ENCODE results near the gene NRK.
"Not testable (repeated sequence)": the region's sequence is repeated elsewhere in the genome, so short reads cannot be mapped to it uniquely, and the experiment has no call there.

NRK gene

DNA sequence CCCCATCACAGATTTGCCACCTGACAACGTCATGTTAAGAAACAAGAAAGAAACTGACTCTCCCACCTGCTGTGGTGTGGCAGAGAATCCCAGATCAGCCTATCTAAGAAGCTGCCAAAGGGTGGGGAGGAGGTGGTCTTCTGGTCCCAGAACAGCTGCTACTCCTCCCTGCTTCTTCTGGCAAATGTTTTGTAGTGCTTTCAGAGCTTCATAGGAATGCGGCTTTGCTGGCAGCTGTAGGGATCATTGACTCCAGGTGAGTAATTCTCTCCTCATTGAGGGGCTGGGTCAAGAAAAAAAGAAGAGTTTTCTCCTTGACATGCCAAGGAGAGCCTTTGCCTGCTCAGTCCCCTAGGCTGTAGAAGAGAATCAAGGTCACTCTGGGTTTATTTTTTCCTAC is 23.3 kb downstream of the NRK start:
- FAIRE-seq: no peak
- no peak for TF ChIP-seq POLR2A (IDR thresholded peaks at IDR 0.05; ENCODE audit: low read depth, low read length)

DNA sequence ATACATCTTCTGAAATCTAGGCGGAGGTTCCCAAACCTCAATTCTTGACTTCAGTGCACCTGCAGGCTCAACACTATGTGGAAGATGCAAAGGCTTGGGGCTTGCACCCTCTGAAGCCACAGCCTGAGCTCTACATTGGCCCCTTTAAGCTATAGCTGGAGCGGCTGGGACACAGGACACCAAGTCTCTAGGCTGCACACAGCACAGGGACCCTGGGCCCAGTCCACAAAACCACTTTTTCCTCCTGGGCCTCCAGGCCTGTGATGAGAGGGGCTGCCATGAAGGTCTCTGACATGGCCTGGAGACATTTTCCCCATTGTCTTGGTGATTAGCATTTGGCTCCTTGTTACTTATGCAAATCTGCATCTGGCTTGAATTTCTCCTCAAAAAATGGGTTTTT is 27.8 kb downstream of the NRK start:
- DNase-seq (ENCODE audit: insufficient read length, low spot score): not testable (repeated sequence)

More for the DNA sequence above, 23.3 kb downstream of the NRK start:
- DNase-seq (ENCODE audit: insufficient read length, low spot score): no peak

DNA sequence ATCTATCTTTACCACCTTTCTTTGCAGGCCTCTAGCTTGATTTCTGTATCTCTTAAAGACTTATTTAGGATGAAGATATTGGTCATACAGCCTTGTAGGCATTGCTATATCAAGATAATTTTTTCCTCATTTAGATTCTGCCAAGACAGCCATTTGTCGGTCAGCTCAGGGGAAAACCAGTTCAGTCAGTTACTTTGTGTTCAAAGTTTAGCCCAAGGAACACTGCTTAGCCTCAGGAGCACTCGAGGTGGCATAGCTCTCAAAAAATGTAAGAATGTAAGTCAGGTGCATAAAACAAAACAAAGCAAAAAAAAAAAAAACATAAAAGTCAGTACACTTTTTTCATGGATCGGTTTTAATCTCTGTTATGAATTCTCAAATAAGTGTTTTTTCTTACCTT is 43.4 kb downstream of the NRK start:
- no peak for FAIRE-seq
- DNase-seq (ENCODE audit: insufficient read length, low spot score): no peak
- TF ChIP-seq POLR2A (IDR thresholded peaks at IDR 0.05; ENCODE audit: low read depth, low read length): no peak

More for the DNA sequence above, 27.8 kb downstream of the NRK start:
- not testable (repeated sequence) for FAIRE-seq

DNA sequence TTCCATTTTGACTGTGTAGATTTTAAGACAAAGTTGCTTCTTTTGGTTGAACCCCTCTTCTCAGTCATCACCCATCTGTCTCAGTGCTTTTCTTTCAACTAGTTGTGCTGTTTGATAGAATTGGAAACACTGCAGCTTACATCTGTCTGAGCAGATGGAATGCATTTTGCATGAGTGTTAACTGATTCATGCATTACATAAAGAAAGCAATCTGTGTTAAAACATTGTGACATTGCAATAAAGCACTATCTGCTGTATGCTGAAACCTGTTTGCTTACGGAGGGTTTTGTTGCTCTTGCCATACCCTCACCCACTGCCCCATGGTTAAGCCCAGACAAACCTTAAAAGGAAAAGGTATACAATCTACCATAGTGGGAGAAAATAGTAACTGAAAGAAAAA is 47.4 kb downstream of the NRK start:
- DNase-seq (ENCODE audit: insufficient read length, low spot score) (no peak), FAIRE-seq (no peak)
- TF ChIP-seq POLR2A (IDR thresholded peaks at IDR 0.05; ENCODE audit: low read depth, low read length): no peak

GRCh38 chrX:105870445-105870844 is 48.1 kb downstream of the NRK start:
- FAIRE-seq: no peak
- DNase-seq (ENCODE audit: insufficient read length, low spot score): no peak
- no peak for TF ChIP-seq POLR2A (IDR thresholded peaks at IDR 0.05; ENCODE audit: low read depth, low read length)

DNA sequence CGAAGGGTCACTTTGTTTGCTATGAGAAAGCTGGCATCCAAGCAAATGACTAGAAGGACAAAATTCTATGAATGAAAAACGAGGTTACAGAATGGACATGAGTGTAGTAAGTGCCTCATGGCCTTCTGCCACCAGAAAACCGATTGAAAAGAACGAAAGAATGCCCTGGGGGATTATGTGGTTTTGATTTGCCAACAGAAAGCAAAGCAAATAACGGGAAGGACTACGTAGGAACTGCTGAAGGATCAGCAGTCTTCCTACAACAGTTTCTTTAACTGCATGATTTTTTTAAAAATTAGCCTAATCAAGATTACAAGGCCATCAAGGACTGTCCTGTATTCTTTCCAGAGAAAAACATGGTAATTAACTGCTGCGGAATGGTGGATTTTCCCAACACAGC is 50.6 kb downstream of the NRK start:
- TF ChIP-seq POLR2A (IDR thresholded peaks at IDR 0.05; ENCODE audit: low read depth, low read length): no peak
- FAIRE-seq (no peak), DNase-seq (ENCODE audit: insufficient read length, low spot score) (no peak)

- TF ChIP-seq POLR2A (IDR thresholded peaks at IDR 0.05; ENCODE audit: low read depth, low read length): no peak
These were observed 52.5 kb downstream of the NRK start for GRCh38 chrX:105874790-105875189.

GRCh38 chrX:105876658-105877057 is 54.3 kb downstream of the NRK start:
- DNase-seq (ENCODE audit: insufficient read length, low spot score): no peak
- FAIRE-seq: no peak
- no peak for TF ChIP-seq POLR2A (IDR thresholded peaks at IDR 0.05; ENCODE audit: low read depth, low read length)

More at GRCh38 chrX:105874790-105875189, 52.5 kb downstream of the NRK start:
- FAIRE-seq (no peak), DNase-seq (ENCODE audit: insufficient read length, low spot score) (no peak)

GRCh38 chrX:105880491-105880890 is 58.2 kb downstream of the NRK start:
- FAIRE-seq: no peak
- no peak for DNase-seq (ENCODE audit: insufficient read length, low spot score)

GRCh38 chrX:105882581-105883275 is 60.4 kb downstream of the NRK start:
- DNase-seq (ENCODE audit: insufficient read length, low spot score) (no peak), FAIRE-seq (no peak)
- TF ChIP-seq POLR2A (IDR thresholded peaks at IDR 0.05; ENCODE audit: low read depth, low read length): no peak

More at GRCh38 chrX:105880491-105880890, 58.2 kb downstream of the NRK start:
- TF ChIP-seq POLR2A (IDR thresholded peaks at IDR 0.05; ENCODE audit: low read depth, low read length): no peak

- DNase-seq (ENCODE audit: insufficient read length, low spot score) (no peak), FAIRE-seq (no peak)
- no peak for TF ChIP-seq POLR2A (IDR thresholded peaks at IDR 0.05; ENCODE audit: low read depth, low read length)
These were observed 72.4 kb downstream of the NRK start for GRCh38 chrX:105894721-105895120.

- DNase-seq (ENCODE audit: insufficient read length, low spot score): no peak
- no peak for TF ChIP-seq POLR2A (IDR thresholded peaks at IDR 0.05; ENCODE audit: low read depth, low read length)
- FAIRE-seq: no peak
These were observed 87.2 kb downstream of the NRK start for GRCh38 chrX:105909576-105909975.

DNA sequence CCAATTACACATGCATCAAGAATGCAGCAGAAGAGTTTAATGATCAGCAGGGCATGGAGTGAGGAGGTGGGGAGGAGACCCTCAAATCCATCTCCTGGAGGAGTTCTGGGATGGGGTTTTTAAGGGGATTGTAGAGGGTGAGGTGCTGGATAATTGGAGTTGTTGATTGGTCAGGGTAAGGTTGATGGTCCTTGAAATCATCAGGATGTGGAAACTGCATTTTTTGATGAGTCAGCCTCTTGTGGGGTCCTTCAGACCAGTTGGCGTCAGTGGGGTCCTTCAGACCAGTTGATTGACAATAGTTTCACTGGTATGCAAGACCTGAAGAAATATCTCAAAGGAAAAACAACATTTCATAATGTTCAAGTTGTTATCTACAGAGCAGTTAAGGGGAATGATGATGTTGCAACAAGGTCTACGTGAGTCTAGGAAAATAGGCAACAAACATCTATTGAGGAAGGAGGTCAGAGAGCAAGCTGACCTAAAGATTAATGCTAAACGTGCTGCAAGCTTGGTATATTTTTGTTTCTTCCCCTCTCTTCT is 88.3 kb downstream of the NRK start:
- DNase-seq (ENCODE audit: insufficient read length, low spot score) (no peak), FAIRE-seq (no peak)
- no peak for TF ChIP-seq POLR2A (IDR thresholded peaks at IDR 0.05; ENCODE audit: low read depth, low read length)

- TF ChIP-seq POLR2A (IDR thresholded peaks at IDR 0.05; ENCODE audit: low read depth, low read length): no peak
- no peak for FAIRE-seq
These were observed 122.9 kb downstream of the NRK start for GRCh38 chrX:105945266-105945665.

GRCh38 chrX:105969487-105969886 is 147.1 kb downstream of the NRK start:
- DNase-seq (ENCODE audit: insufficient read length, low spot score) (no peak), FAIRE-seq (no peak)

More at GRCh38 chrX:105945266-105945665, 122.9 kb downstream of the NRK start:
- DNase-seq (ENCODE audit: insufficient read length, low spot score): no peak

More at GRCh38 chrX:105969487-105969886, 147.1 kb downstream of the NRK start:
- TF ChIP-seq POLR2A (IDR thresholded peaks at IDR 0.05; ENCODE audit: low read depth, low read length): no peak

Measured in H54 (cell line).